Mesendoderm (in vitro differentiated cells): ENCODE results near the gene NOSIP.

Source experiments
- DNase-seq: peaks from one replicate; pipeline ENCODE4 v3.0.0; 2013
- H2AK5ac ChIP-seq: 2 replicates; pipeline ENCODE4 v1.6.1; 2013; ENCODE audit warnings: low read length, inconsistent platforms
- H2BK120ac ChIP-seq: 2 replicates; pipeline ENCODE4 v1.6.1; 2013; ENCODE audit warnings: low read depth, mild to moderate bottlenecking, low read length, moderate library complexity, mixed read lengths
- H2BK15ac ChIP-seq: replicated peaks from 2 replicates; pipeline ENCODE4 v1.6.1; 2013; ENCODE audit warnings: low read depth, mild to moderate bottlenecking, moderate library complexity
- H2BK5ac ChIP-seq: 2 replicates; pipeline ENCODE4 v1.6.1; 2013; ENCODE audit warnings: low read length, inconsistent platforms
- H3K18ac ChIP-seq: 2 replicates; pipeline ENCODE4 v1.6.1; 2013; ENCODE audit warnings: mild to moderate bottlenecking, low read length, mixed read lengths
- H3K23ac ChIP-seq: one replicate; pipeline ENCODE4 v1.6.1; 2013; ENCODE audit warnings: low read length
- H3K27ac ChIP-seq: 2 replicates; pipeline ENCODE4 v1.5.1; 2013; ENCODE audit warnings: low read depth, mild to moderate bottlenecking, inconsistent platforms, low read length, moderate library complexity
- H3K27me3 ChIP-seq: 2 replicates; pipeline ENCODE4 v1.6.1; 2013; ENCODE audit warnings: low read length, control low read depth, mild to moderate bottlenecking, inconsistent platforms; ENCODE audit not compliant: insufficient read depth, poor library complexity
- H3K36me3 ChIP-seq: 2 replicates; pipeline ENCODE4 v1.6.1; 2013; ENCODE audit warnings: low read length, inconsistent platforms; ENCODE audit not compliant: control insufficient read depth, insufficient read depth
- H3K4ac ChIP-seq: one replicate; pipeline ENCODE4 v1.6.1; 2013; ENCODE audit warnings: low read depth, mild to moderate bottlenecking, low read length, moderate library complexity
- H3K4me1 ChIP-seq: 2 replicates; pipeline ENCODE4 v1.6.1; 2013; ENCODE audit warnings: low read depth, low read length, inconsistent platforms; ENCODE audit not compliant: control insufficient read depth
- H3K4me2 ChIP-seq: 2 replicates; pipeline ENCODE4 v1.6.1; 2013; ENCODE audit warnings: low read length
- H3K4me3 ChIP-seq: 2 replicates; pipeline ENCODE4 v1.5.1; 2013; ENCODE audit warnings: mild to moderate bottlenecking, low read length
- H3K56ac ChIP-seq: one replicate; pipeline ENCODE4 v1.6.1; 2013; ENCODE audit warnings: low read length
- H3K79me1 ChIP-seq: 2 replicates; pipeline ENCODE4 v1.6.1; 2013; ENCODE audit warnings: low read length, inconsistent platforms
- H3K79me2 ChIP-seq: 2 replicates; pipeline ENCODE4 v1.6.1; 2013; ENCODE audit warnings: mild to moderate bottlenecking, low read length; ENCODE audit not compliant: control insufficient read depth, insufficient read depth
- H3K9ac ChIP-seq: 2 replicates; pipeline ENCODE4 v1.6.1; 2013; ENCODE audit warnings: low read length, inconsistent platforms
- H4K5ac ChIP-seq: one replicate; pipeline ENCODE4 v1.6.1; 2013; ENCODE audit warnings: low read length
- H4K8ac ChIP-seq: one replicate; pipeline ENCODE4 v1.6.1; 2013; ENCODE audit warnings: low read depth, mild to moderate bottlenecking, control low read depth, low read length, moderate library complexity
- WGBS: extraction: QIAGEN DNeasy Blood & Tissue Kit; methylation state at CpG from one replicate; pipeline ENCODE4 v1.1.7; 2013; ENCODE audit warnings: low lambda C conversion rate, missing lambda C conversion rate; ENCODE audit not compliant: insufficient coverage; ENCODE audit errors: extremely low coverage; 5-methylcytosine and 5-hydroxymethylcytosine counted together

Gene NOSIP

GRCh38 chr19:49558591-49558990 lies 21.8 kb downstream of the NOSIP start:
- Histone ChIP-seq H2BK5ac (no peak overlapping the region), H2BK15ac (no peak overlapping the region), H3K56ac (no peak overlapping the region), H3K79me2 (no peaks in the 10 kb centered on the region), H3K23ac (no peak overlapping the region), H4K8ac (no peak overlapping the region), H3K4me3 (no peak overlapping the region), H3K9ac (no peak overlapping the region), H3K36me3 (peaks cover 11% of the 10 kb centered on the region), H3K4ac (no peak overlapping the region), H3K4me2 (no peak overlapping the region), H3K27me3 (no peaks in the 10 kb centered on the region), H3K4me1 (no peaks in the 10 kb centered on the region), H4K5ac (no peak overlapping the region), H2BK120ac (no peak overlapping the region), H3K79me1 (peaks cover 3% of the 10 kb centered on the region), H2AK5ac (no peak overlapping the region), H3K18ac (no peak overlapping the region), H3K27ac (no peak overlapping the region)
- WGBS, result no CpG with 5 or more reads among the region's 7 CpGs
- DNase-seq, result no peak

- no CpG with 5 or more reads among the region's 18 CpGs for WGBS
- Histone ChIP-seq H3K23ac (no peak overlapping the region), H3K79me2 (no peaks in the 10 kb centered on the region), H3K4me3 (no peak overlapping the region), H3K27ac (no peak overlapping the region), H3K4ac (no peak overlapping the region), H2BK120ac (no peak overlapping the region), H3K18ac (no peak overlapping the region), H2BK5ac (no peak overlapping the region), H3K36me3 (peaks cover 11% of the 10 kb centered on the region), H3K9ac (no peak overlapping the region), H2AK5ac (no peak overlapping the region), H2BK15ac (no peak overlapping the region), H3K4me1 (no peaks in the 10 kb centered on the region), H3K56ac (no peak overlapping the region), H4K5ac (no peak overlapping the region), H3K4me2 (no peak overlapping the region), H3K27me3 (no peaks in the 10 kb centered on the region), H3K79me1 (peaks cover 3% of the 10 kb centered on the region), H4K8ac (no peak overlapping the region)
- no peak for DNase-seq
Observed at GRCh38 chr19:49557641-49558325, 22.6 kb downstream of the NOSIP start.

- H3K4me3 ChIP-seq, result no peak overlapping the region
- H3K18ac ChIP-seq, result no peak overlapping the region
- peak; percentile 92 for DNase-seq
- H3K79me2 ChIP-seq, result no peaks in the 10 kb centered on the region
- no peak overlapping the region for H2AK5ac ChIP-seq
- H3K27me3 ChIP-seq, result no peaks in the 10 kb centered on the region
- H4K8ac ChIP-seq, result no peak overlapping the region
- no peak overlapping the region for H3K27ac ChIP-seq
- peak overlapping the region; percentile 90 for H3K4me2 ChIP-seq
- no peaks in the 10 kb centered on the region for H3K4me1 ChIP-seq
- WGBS, result no CpG with 5 or more reads among the region's 66 CpGs
- no peak overlapping the region for H3K23ac ChIP-seq
- H3K36me3 ChIP-seq, result peaks cover 11% of the 10 kb centered on the region
- H2BK120ac ChIP-seq, result no peak overlapping the region
- no peak overlapping the region for H4K5ac ChIP-seq
- H2BK5ac ChIP-seq, result no peak overlapping the region
- H3K56ac ChIP-seq, result peak overlapping the region; percentile 95
- peak overlapping the region; percentile 88 for H3K9ac ChIP-seq
- no peak overlapping the region for H3K4ac ChIP-seq
- no peak overlapping the region for H2BK15ac ChIP-seq
- H3K79me1 ChIP-seq, result peaks cover 3% of the 10 kb centered on the region
Observed at GRCh38 chr19:49556412-49557398, 23.7 kb downstream of the NOSIP start.

- Histone ChIP-seq H3K4ac (no peak overlapping the region), H3K27me3 (no peaks in the 10 kb centered on the region), H3K56ac (peak overlapping the region; percentile 95), H2AK5ac (no peak overlapping the region), H3K4me1 (no peaks in the 10 kb centered on the region), H3K18ac (no peak overlapping the region), H3K4me2 (peak overlapping the region; percentile 90), H3K79me1 (no peaks in the 10 kb centered on the region), H2BK15ac (no peak overlapping the region), H3K79me2 (no peaks in the 10 kb centered on the region), H3K4me3 (no peak overlapping the region), H4K8ac (no peak overlapping the region), H3K36me3 (peaks cover 11% of the 10 kb centered on the region), H4K5ac (no peak overlapping the region), H3K27ac (peak overlapping the region; percentile 4), H3K23ac (no peak overlapping the region), H2BK5ac (no peak overlapping the region), H2BK120ac (no peak overlapping the region), H3K9ac (peak overlapping the region; percentile 88)
- no CpG with 5 or more reads among the region's 53 CpGs for WGBS
- peak; percentile 97 for DNase-seq
Observed at GRCh38 chr19:49555600-49556411, 24.6 kb downstream of the NOSIP start.

GRCh38 chr19:49554701-49555181 lies 25.6 kb downstream of the NOSIP start:
- Histone ChIP-seq H3K36me3 (peaks cover 10% of the 10 kb centered on the region), H3K4me3 (no peak overlapping the region), H3K79me2 (no peaks in the 10 kb centered on the region), H3K23ac (no peak overlapping the region), H3K4ac (no peak overlapping the region), H3K4me1 (no peaks in the 10 kb centered on the region), H3K27ac (no peak overlapping the region), H3K56ac (no peak overlapping the region), H4K8ac (no peak overlapping the region), H3K79me1 (no peaks in the 10 kb centered on the region), H3K4me2 (no peak overlapping the region), H2BK120ac (no peak overlapping the region), H2BK15ac (no peak overlapping the region), H4K5ac (no peak overlapping the region), H3K18ac (no peak overlapping the region), H3K27me3 (no peaks in the 10 kb centered on the region), H3K9ac (no peak overlapping the region), H2BK5ac (no peak overlapping the region), H2AK5ac (no peak overlapping the region)
- no peak for DNase-seq
- WGBS, result no CpG with 5 or more reads among the region's 17 CpGs
